Fibroblast of mammary gland (primary cell): ENCODE data around the gene FGF11.

Source experiments
- DNase-seq: peaks from one replicate; pipeline ENCODE4 v3.0.0-alpha.2; 2010; ENCODE audit warnings: low read depth
- H3K4me3 ChIP-seq: 2 replicates; pipeline ENCODE4 v1.5.1; 2011; ENCODE audit warnings: low read depth, mild to moderate bottlenecking, low read length, moderate library complexity; ENCODE audit not compliant: control insufficient read depth
- CTCF ChIP-seq: conservative IDR thresholded peaks from 2 replicates; pipeline ENCODE4 v1.5.1; 2011; ENCODE audit warnings: low read depth, low read length, inconsistent platforms; ENCODE audit not compliant: control insufficient read depth, insufficient read depth

The FGF11 gene

GRCh38 chr17:7442142-7442541 lies 2.8 kb downstream of the FGF11 start:
- no peak for DNase-seq
- TF ChIP-seq CTCF, result no peak
- H3K4me3 ChIP-seq, result no peak overlapping the region

- peak; percentile 80 for DNase-seq
- no peak for TF ChIP-seq CTCF
- H3K4me3 ChIP-seq, result no peak overlapping the region
These were observed 4.5 kb downstream of the FGF11 start for GRCh38 chr17:7443499-7444485.

GRCh38 chr17:7444682-7445618 lies 5.6 kb downstream of the FGF11 start, which contains the start of gene CHRNB1:
CHRNB1 (plus strand) TSS chr17:7445061; CDS start chr17:7445128, 67 bp downstream.
- no peak for TF ChIP-seq CTCF
- H3K4me3 ChIP-seq, result peak within 1 kb of the TSS; percentile 32
- peak; percentile 21 for DNase-seq

GRCh38 chr17:7445619-7445968 lies 6.3 kb downstream of the FGF11 start:
- DNase-seq, result no peak
- TF ChIP-seq CTCF, result no peak
- H3K4me3 ChIP-seq, result no peak overlapping the region

GRCh38 chr17:7448461-7448860 lies 9.1 kb downstream of the FGF11 start:
- no peak for DNase-seq
- TF ChIP-seq CTCF, result no peak
- H3K4me3 ChIP-seq, result no peak overlapping the region

GRCh38 chr17:7459961-7460545 lies 20.7 kb downstream of the FGF11 start:
- no peak for TF ChIP-seq CTCF
- peak; percentile 39 for DNase-seq
- no peak overlapping the region for H3K4me3 ChIP-seq
